OCI-LY3 (cell line): ENCODE measurements around the gene SUN5.

Experiments used
- EZH2phosphoT487 ChIP-seq: fragments of 200-600 bp; shearing (Covaris generic); IDR thresholded peaks from 2 replicates; pipeline ENCODE4 v1.6.1; 2018; ENCODE audit warnings: antibody characterized with exemption, mixed run types, low read depth
- TF ChIP-seq, protein P1 (sequence below): fragments of 200-600, 300-600 bp; sonication (generic); IDR thresholded peaks from 2 replicates; pipeline ENCODE4 v1.5.1; 2014; ENCODE audit warnings: antibody characterized with exemption, low read length, low read depth

DNA sequence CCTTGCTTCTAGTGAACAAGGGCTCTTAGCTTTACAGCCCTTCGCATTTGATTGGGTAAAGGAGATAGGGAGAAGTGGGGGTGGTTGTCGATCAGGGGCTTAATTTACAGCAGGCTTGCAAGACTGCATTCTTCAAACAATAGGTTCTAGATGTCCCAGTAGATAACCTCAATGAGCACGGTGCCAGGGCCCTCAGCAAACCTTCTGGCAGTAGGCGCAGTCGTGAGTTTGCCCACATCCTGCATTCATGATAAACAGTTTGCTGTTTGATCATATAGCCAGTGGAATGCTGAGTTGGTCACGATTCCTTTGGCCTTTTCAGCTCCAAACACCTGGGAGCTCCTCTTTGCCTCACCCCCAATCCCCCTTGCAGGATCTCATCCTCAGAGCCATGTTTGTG is 27.5 kb downstream of the SUN5 start:
- TF ChIP-seq, protein P1, sequence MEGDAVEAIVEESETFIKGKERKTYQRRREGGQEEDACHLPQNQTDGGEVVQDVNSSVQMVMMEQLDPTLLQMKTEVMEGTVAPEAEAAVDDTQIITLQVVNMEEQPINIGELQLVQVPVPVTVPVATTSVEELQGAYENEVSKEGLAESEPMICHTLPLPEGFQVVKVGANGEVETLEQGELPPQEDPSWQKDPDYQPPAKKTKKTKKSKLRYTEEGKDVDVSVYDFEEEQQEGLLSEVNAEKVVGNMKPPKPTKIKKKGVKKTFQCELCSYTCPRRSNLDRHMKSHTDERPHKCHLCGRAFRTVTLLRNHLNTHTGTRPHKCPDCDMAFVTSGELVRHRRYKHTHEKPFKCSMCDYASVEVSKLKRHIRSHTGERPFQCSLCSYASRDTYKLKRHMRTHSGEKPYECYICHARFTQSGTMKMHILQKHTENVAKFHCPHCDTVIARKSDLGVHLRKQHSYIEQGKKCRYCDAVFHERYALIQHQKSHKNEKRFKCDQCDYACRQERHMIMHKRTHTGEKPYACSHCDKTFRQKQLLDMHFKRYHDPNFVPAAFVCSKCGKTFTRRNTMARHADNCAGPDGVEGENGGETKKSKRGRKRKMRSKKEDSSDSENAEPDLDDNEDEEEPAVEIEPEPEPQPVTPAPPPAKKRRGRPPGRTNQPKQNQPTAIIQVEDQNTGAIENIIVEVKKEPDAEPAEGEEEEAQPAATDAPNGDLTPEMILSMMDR: no peak
- TF ChIP-seq EZH2phosphoT487: no peak
